ENCODE measurements around the gene UBE2I.

The UBE2I gene

DNA sequence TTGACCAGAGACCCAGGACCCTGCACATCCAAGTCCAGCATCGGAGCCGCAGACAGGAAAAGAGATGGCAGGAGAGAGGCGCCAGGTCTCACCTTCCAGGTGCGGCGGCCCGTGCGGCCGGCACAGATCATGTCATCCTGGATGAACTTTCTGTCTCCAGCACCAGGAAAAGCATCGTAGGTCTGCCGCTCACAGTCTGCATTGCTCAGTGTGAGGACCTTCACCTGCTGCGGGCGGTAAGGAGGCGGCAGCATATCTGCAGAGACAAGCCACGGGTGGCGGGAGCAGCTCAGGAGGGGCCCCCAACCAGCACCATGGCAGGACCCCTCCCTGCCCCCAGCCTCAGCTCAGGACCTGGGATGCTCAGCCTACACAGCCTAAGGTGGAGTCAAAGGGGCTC lies 35.6 kb upstream of the UBE2I start:
- Histone ChIP-seq H3K4me3 (ENCODE audit: low read depth, low read length) (no peak overlapping the region), H3K36me3 (ENCODE audit: control insufficient read depth in 2 of 2, insufficient read depth in 1 of 2, low read length in 2 of 2) (no peaks in the 10 kb centered on the region), H3K4me1 (ENCODE audit: control insufficient read depth, insufficient read depth, low read length) (peaks cover 12% of the 10 kb centered on the region), H3K27ac (ENCODE audit: extremely low read depth, low read depth, low read length) (no peak overlapping the region), H3K9me3 (ENCODE audit: control insufficient read depth, insufficient read depth, low read depth, low read length) (no peaks in the 10 kb centered on the region)
- TF ChIP-seq ZNF10 (tag by site-specific recombination; IDR thresholded peaks at IDR 0.05), result peak; percentile 79; the same call in 1 of the 2 replicates
- no peak for TF ChIP-seq ZNF114 (tag by site-specific recombination; IDR thresholded peaks at IDR 0.05)
- POLR2A ChIA-PET, result interaction anchor here (0.5 kb wide), 1 partner anchor 15 kb away, joined by 4 read pairs; no protein-coding TSS in a partner anchor
- CTCF ChIA-PET, result no interaction called here

GRCh38 chr16:1274767-1275166 lies 34.7 kb upstream of the UBE2I start:
- Histone ChIP-seq H3K27ac (ENCODE audit: extremely low read depth, low read depth, low read length) (no peak overlapping the region), H3K36me3 (ENCODE audit: control insufficient read depth in 2 of 2, insufficient read depth in 1 of 2, low read length in 2 of 2) (no peaks in the 10 kb centered on the region), H3K9me3 (ENCODE audit: control insufficient read depth, insufficient read depth, low read depth, low read length) (no peaks in the 10 kb centered on the region), H3K4me3 (ENCODE audit: low read depth, low read length) (no peak overlapping the region), H3K4me1 (ENCODE audit: control insufficient read depth, insufficient read depth, low read length) (peaks cover 12% of the 10 kb centered on the region)
- ChIA-PET CTCF (no interaction called here), POLR2A (no interaction called here)
- no peak for TF ChIP-seq ZSCAN16 (tag by site-specific recombination; IDR thresholded peaks at IDR 0.05)
- no peak for TF ChIP-seq ZFP41 (tag by site-specific recombination; IDR thresholded peaks at IDR 0.05; ENCODE audit: borderline replicate concordance)
- no peak for TF ChIP-seq ZNF549 (tag by site-specific recombination; IDR thresholded peaks at IDR 0.05)
- no peak for TF ChIP-seq ZNF48 (tag by site-specific recombination; IDR thresholded peaks at IDR 0.05)
- no peak for TF ChIP-seq ATF2 (tag by site-specific recombination; IDR thresholded peaks at IDR 0.05; ENCODE audit: low read depth)
- 0 out of 2 replicates have a peak, but pooled peaks have one; percentile 3 for TF ChIP-seq ZNF121 (tag by site-specific recombination; IDR thresholded peaks at IDR 0.05)
- TF ChIP-seq ZNF555 (tag by site-specific recombination; conservative IDR thresholded peaks at IDR 0.05), result no peak
- no peak for TF ChIP-seq ZNF223 (tag by site-specific recombination; IDR thresholded peaks at IDR 0.05)
- TF ChIP-seq, protein P1, sequence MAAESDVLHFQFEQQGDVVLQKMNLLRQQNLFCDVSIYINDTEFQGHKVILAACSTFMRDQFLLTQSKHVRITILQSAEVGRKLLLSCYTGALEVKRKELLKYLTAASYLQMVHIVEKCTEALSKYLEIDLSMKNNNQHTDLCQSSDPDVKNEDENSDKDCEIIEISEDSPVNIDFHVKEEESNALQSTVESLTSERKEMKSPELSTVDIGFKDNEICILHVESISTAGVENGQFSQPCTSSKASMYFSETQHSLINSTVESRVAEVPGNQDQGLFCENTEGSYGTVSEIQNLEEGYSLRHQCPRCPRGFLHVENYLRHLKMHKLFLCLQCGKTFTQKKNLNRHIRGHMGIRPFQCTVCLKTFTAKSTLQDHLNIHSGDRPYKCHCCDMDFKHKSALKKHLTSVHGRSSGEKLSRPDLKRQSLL (tag by site-specific recombination; IDR thresholded peaks at IDR 0.05), result peak; percentile 37; the same call in 1 of the 2 replicates

- POLR2A ChIA-PET, result no interaction called here
- no peaks in the 10 kb centered on the region for H3K36me3 ChIP-seq (ENCODE audit: control insufficient read depth in 2 of 2, insufficient read depth in 1 of 2, low read length in 2 of 2)
- TF ChIP-seq IKZF3 (tag by site-specific recombination; IDR thresholded peaks at IDR 0.05), result no peak
Observed at GRCh38 chr16:1275791-1276579, 33.5 kb upstream of the UBE2I start.

GRCh38 chr16:1276580-1276878 lies 32.9 kb upstream of the UBE2I start:
- TF ChIP-seq IKZF3 (tag by site-specific recombination; IDR thresholded peaks at IDR 0.05) (no peak), GLIS1 (tag by site-specific recombination; IDR thresholded peaks at IDR 0.05) (0 out of 2 replicates have a peak, but pooled peaks have one; percentile 10)
- Histone ChIP-seq H3K27ac (ENCODE audit: extremely low read depth, low read depth, low read length) (no peak overlapping the region), H3K36me3 (ENCODE audit: control insufficient read depth in 2 of 2, insufficient read depth in 1 of 2, low read length in 2 of 2) (no peaks in the 10 kb centered on the region), H3K4me1 (ENCODE audit: control insufficient read depth, insufficient read depth, low read length) (peaks cover 8% of the 10 kb centered on the region), H3K9me3 (ENCODE audit: control insufficient read depth, insufficient read depth, low read depth, low read length) (no peaks in the 10 kb centered on the region), H3K4me3 (ENCODE audit: low read depth, low read length) (no peak overlapping the region)
- ChIA-PET CTCF (no interaction called here), POLR2A (no interaction called here)

More at GRCh38 chr16:1275791-1276579, 33.5 kb upstream of the UBE2I start:
- Histone ChIP-seq H3K4me3 (ENCODE audit: low read depth, low read length) (no peak overlapping the region), H3K4me1 (ENCODE audit: control insufficient read depth, insufficient read depth, low read length) (peaks cover 12% of the 10 kb centered on the region), H3K27ac (ENCODE audit: extremely low read depth, low read depth, low read length) (no peak overlapping the region), H3K9me3 (ENCODE audit: control insufficient read depth, insufficient read depth, low read depth, low read length) (no peaks in the 10 kb centered on the region)
- CTCF ChIA-PET, result no interaction called here

All from HEK293 (cell line).